Ishikawa (cell line): ENCODE measurements around the gene TH.

ENCODE experiments used
- CEBPB ChIP-seq: IDR thresholded peaks from 2 replicates; pipeline ENCODE4 v1.6.1; 2012
- CREB1 ChIP-seq: IDR thresholded peaks from 2 replicates; pipeline ENCODE4 v1.6.1; 2012; ENCODE audit warnings: low read depth
- EGR1 ChIP-seq: IDR thresholded peaks from 2 replicates; pipeline ENCODE4 v1.6.1; 2012
- EP300 ChIP-seq: IDR thresholded peaks from 2 replicates; pipeline ENCODE4 v1.6.1; 2012; ENCODE audit warnings: borderline replicate concordance
- FOXM1 ChIP-seq: IDR thresholded peaks from 2 replicates; pipeline ENCODE4 v1.6.1; 2012; ENCODE audit warnings: low read depth, borderline replicate concordance
- NFIC ChIP-seq: IDR thresholded peaks from 2 replicates; pipeline ENCODE4 v1.6.1; 2012
- RAD21 ChIP-seq: IDR thresholded peaks from 2 replicates; pipeline ENCODE4 v1.6.1; 2012; ENCODE audit warnings: low read depth
- TAF1 ChIP-seq: IDR thresholded peaks from 2 replicates; pipeline ENCODE4 v1.6.1; 2012; ENCODE audit warnings: low read depth, mild to moderate bottlenecking
- TCF12 ChIP-seq: IDR thresholded peaks from 2 replicates; pipeline ENCODE4 v1.6.1; 2012; ENCODE audit warnings: low read depth
- TEAD4 ChIP-seq: IDR thresholded peaks from 2 replicates; pipeline ENCODE4 v1.6.1; 2012
- YY1 ChIP-seq: IDR thresholded peaks from 2 replicates; pipeline ENCODE4 v1.6.1; 2012; ENCODE audit warnings: low read depth
- ZBTB7A ChIP-seq: IDR thresholded peaks from 2 replicates; pipeline ENCODE4 v1.6.1; 2012; ENCODE audit warnings: low read depth
- TF ChIP-seq, protein P1 (sequence below): IDR thresholded peaks from 2 replicates; pipeline ENCODE4 v1.6.1; 2012
- TF ChIP-seq, protein P2 (sequence below): IDR thresholded peaks from 2 replicates; pipeline ENCODE4 v1.6.1; 2012; ENCODE audit warnings: low read depth, mild to moderate bottlenecking
- TF ChIP-seq, protein P3 (sequence below): IDR thresholded peaks from 2 replicates; pipeline ENCODE4 v1.6.1; 2012

TH gene

DNA sequence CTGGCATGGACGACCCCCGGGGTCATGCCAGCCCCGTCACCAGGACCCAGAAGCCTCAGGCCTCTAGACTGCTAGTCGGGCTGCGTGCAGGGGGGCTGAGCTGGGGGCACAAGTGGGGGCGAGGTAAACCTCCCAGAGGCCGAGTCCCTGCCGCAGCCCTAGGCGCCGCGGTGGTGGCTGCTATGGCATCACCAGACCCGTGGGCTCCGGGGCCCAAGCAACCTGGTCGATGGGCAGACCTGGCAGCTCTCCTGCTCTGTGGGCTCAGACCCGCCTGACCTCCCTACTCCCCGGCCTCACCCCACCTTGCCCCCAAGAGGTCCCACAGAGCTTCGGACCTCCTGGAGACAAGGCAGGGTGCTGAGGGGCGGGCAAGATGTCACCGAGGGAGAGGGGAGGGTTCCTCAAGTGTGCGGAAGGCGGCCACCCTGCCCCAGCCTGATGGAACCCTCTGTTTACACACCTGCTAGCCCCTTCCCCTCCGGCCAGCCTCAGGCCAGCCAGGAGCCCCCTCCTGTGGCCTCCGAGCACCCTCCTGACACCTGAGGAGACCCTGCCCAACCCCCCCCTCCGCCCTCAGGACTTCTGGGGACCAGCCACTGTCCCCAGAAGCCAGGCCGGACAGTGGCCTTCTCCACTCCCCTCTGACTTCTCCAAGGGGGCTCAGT is 41.8 kb downstream of the TH start:
- no peak for TF ChIP-seq RAD21

DNA sequence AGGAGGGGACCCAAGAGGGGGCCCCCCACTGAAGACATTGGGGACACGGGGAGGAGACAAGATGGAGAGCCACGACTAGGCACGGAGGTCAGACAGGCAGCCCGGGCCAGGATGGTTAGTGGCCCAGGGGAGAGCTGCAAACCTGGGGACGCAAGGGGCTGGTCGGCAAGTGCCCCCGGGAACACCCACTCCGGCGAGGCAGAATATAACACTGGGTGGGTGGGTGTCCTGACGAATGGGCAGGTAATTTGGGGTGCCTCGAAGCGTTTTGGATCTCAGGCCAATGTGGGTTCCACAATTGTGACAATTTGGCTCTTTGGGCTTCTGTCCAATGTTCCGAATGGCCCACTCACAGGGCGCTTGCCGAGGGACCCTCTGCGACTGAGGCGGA is 42.3 kb downstream of the TH start:
- TF ChIP-seq EP300 (no peak), CEBPB (no peak), TEAD4 (no peak), CREB1 (no peak), YY1 (no peak), FOXM1 (no peak), RAD21 (no peak), TAF1 (no peak)
- TF ChIP-seq, protein P1, sequence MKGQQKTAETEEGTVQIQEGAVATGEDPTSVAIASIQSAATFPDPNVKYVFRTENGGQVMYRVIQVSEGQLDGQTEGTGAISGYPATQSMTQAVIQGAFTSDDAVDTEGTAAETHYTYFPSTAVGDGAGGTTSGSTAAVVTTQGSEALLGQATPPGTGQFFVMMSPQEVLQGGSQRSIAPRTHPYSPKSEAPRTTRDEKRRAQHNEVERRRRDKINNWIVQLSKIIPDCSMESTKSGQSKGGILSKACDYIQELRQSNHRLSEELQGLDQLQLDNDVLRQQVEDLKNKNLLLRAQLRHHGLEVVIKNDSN: no peak
- TF ChIP-seq, protein P2, sequence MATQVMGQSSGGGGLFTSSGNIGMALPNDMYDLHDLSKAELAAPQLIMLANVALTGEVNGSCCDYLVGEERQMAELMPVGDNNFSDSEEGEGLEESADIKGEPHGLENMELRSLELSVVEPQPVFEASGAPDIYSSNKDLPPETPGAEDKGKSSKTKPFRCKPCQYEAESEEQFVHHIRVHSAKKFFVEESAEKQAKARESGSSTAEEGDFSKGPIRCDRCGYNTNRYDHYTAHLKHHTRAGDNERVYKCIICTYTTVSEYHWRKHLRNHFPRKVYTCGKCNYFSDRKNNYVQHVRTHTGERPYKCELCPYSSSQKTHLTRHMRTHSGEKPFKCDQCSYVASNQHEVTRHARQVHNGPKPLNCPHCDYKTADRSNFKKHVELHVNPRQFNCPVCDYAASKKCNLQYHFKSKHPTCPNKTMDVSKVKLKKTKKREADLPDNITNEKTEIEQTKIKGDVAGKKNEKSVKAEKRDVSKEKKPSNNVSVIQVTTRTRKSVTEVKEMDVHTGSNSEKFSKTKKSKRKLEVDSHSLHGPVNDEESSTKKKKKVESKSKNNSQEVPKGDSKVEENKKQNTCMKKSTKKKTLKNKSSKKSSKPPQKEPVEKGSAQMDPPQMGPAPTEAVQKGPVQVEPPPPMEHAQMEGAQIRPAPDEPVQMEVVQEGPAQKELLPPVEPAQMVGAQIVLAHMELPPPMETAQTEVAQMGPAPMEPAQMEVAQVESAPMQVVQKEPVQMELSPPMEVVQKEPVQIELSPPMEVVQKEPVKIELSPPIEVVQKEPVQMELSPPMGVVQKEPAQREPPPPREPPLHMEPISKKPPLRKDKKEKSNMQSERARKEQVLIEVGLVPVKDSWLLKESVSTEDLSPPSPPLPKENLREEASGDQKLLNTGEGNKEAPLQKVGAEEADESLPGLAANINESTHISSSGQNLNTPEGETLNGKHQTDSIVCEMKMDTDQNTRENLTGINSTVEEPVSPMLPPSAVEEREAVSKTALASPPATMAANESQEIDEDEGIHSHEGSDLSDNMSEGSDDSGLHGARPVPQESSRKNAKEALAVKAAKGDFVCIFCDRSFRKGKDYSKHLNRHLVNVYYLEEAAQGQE: no peak

DNA sequence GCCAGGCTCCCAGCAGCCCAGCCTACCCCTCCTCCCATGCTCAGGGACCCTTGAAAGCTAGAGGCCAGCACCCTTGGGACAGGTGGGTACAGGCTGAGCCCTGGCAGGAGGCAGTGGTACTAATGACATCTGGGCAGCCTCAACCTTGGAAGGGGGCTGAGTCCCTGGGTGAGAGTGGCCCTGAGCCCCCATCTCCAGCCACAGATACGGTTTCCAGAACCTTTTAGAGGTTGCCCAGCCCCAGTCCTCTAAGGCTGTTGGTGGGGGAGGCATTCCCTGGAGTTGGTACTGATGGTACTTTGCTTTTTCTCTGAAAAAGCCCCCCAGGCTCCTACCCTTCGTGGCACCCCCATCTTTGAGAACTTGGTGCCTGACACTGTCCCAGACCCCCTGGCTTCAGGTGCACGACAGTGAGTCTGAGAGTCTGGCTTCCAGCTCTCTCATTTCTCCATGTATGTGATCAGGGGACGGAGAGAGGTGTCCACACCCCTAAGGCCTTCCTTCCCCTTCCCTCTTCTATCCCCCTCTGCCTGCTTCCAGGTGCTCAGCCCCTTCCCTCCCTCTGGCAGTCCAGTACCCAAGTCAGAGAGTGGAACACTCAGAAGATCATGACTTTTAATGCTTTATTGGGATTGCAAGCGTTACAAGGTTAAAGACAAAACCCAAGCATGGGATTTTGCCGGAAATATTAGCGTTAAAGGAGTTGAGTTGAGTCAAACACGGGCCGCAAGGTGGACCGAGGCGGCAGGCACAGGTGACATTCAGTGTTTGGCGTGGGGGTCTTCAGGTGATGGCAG is 42.9 kb downstream of the TH start:
- no peak for TF ChIP-seq TEAD4
- TF ChIP-seq, protein P1: no peak
- no peak for TF ChIP-seq ZBTB7A
- TF ChIP-seq, protein P3, sequence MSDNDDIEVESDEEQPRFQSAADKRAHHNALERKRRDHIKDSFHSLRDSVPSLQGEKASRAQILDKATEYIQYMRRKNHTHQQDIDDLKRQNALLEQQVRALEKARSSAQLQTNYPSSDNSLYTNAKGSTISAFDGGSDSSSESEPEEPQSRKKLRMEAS: no peak
- no peak for TF ChIP-seq CREB1
- no peak for TF ChIP-seq EGR1
- TF ChIP-seq, protein P2: no peak
- TF ChIP-seq FOXM1: no peak
- TF ChIP-seq TCF12: no peak
- TF ChIP-seq EP300: no peak

DNA sequence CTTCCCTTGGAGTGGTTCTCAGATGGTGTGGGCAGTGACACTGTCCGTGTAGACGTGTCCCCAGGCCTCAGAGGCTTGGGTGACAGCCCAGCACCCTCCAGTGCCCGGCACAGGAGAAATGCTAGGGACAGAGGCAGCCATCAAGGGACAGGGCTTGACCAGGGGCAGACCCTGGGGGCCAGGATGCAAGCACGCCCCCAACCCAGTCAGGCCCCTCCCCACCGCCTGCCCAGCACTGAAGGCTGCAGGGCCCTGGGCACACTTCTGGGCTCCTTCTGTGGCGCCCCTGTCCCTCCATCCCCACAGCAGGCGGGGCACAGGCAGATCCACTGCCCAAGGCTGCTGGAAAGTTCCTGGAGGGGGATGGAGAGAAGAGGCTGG is 43.5 kb downstream of the TH start:
- TF ChIP-seq, protein P2: no peak
- TF ChIP-seq, protein P3: no peak
- TF ChIP-seq RAD21: no peak
- TF ChIP-seq TAF1: no peak
- no peak for TF ChIP-seq TEAD4
- no peak for TF ChIP-seq TCF12
- no peak for TF ChIP-seq ZBTB7A
- no peak for TF ChIP-seq YY1
- no peak for TF ChIP-seq EP300

DNA sequence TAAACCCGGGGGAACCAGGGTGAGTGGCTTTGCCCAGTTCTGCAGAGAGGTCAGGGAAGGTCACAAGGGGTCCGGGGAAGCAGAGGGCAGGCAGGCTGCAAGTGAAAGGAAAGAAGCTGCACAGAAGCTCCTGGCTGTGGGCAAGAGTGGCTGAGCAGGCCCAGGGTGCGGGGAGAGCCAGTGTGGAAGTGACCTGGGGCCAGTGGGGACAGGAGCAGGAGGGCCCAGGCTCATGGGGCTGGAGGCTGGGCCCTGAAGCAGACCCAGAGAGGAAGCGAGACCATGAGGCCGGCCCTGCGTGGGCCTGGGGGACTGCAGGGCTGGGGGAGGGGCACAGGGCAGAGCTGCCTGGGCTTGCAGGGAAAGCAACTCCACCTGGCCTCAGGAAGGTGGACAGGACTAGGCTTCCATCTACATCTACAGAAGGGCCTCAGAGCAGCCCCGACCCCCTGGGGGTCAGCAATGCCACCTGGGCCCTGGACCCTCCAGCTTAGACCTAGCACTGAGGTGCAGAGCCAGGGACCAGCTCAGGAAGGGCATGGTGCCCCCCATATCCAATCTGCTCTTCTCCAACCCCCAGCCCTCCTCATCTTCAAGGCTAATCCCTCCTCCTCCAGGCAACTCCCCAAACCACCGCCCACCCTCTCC is 44.0 kb downstream of the TH start:
- TF ChIP-seq, protein P2: no peak
- TF ChIP-seq NFIC (no peak), CREB1 (no peak), TCF12 (no peak), FOXM1 (no peak), RAD21 (no peak), TEAD4 (no peak), TAF1 (no peak), EGR1 (no peak), CEBPB (no peak), EP300 (no peak), YY1 (no peak), ZBTB7A (no peak)
- TF ChIP-seq, protein P1: no peak
- TF ChIP-seq, protein P3: no peak
